Activated CD4-positive, alpha-beta T cell treated with anti-CD3 and anti-CD28 coated beads, Interleukin-2, amount 50 U/mL, for 1 hour (primary cell): ENCODE data around the gene TFB1M.
"Not testable (repeated sequence)": the region's sequence is repeated elsewhere in the genome, so short reads cannot be mapped to it uniquely, and the experiment has no call there.

ENCODE experiments used
- DNase-seq: peaks from one replicate; pipeline ENCODE4 v3.0.0-alpha.2; 2020

TFB1M gene

DNA sequence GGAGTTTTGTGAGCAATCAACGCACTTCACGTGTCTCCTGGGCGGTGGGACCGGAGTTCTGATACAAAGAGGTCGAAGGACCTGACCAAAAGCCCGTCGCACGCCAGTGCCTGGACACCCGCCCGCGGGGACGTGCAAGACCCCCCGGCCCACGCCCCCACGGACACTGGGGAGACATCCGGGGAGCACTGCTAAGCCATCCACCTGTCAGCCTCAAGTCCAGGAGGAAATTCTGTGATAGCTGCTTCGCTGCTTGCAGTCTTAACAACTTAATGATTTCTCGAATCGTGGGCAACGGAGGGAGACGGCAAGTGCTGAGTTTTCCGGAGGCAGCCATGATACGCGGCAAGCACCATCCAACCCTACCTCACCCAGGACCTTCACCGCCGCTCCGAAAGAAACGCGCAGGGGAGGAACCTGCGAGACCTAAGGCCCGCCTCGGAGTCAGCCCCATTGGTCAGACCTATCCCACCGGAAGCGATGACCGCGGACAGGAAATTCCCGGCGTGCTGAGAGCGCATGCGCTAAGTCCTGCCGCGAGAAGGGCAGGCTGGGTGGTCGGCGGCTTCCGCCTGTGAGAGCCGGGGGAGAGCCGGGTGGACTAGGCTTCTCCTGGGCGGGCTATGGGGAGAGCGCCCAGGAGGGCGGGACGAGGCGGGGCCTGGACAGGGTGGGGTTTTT, at the start of gene TFB1M:
Gene TFB1M, minus strand, starts transcription at position 393 of the 681 bp plus-strand sequence. Its CDS starts 56 bp downstream, at position 337.
- peak; percentile 96 for DNase-seq

DNA sequence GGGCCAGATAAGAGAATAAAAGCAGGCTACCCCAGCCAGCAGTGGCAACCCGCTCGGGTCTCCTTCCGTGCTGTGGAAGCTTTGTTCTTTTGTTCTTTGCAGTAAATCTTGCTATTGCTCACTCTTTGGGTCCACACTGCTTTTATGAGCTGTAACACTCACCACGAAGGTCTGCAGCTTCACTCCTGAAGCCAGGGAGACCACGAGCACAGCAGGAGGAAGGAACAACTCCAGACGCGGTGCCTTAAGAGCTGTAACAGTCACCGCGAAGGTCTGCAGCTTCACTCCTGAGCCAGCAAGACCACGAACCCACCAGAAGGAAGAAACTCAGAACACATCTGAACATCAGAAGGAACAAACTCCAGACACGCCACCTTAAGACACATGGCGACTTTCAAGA, 49.7 kb upstream of the TFB1M start:
- DNase-seq, result not testable (repeated sequence)

- DNase-seq, result not testable (repeated sequence)
Observed at GRCh38 chr6:155362968-155363632, 48.8 kb upstream of the TFB1M start.

DNA sequence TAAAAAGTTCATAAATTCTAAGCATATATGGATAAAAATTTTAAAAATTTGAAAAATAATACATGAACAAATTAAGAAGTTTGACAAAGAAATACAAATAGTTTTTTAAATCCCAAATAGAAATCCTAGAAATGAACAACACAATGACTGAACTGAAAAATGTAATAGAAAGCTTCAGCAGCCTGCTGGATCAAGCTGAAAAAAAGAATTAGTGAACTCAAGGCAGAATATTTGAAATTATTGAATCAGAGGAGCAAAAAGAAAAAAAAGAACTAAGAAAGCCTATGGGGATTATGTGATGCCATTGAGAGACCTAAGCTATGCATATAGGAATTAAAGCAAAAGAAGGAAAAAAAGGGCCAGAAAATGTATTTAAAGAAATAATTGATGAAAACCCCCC, 39.9 kb upstream of the TFB1M start:
- DNase-seq, result no peak

- DNase-seq, result no peak
Observed at GRCh38 chr6:155352811-155353210, 38.5 kb upstream of the TFB1M start.

DNA sequence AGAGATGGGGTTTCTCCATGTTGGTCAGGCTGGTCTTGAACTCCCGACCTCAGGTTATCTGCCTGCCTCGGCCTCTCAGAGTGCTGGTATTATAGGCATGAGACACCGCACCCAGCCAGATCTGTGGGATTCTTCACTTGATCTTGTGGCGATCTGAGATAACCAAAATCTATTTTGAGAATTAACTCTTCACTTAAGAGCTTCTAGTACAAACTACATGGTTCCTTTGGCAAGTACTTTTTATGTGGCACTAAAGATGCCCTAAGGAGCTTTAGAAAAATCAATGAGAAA, 37.8 kb upstream of the TFB1M start:
- DNase-seq, result no peak

- no peak for DNase-seq
Observed at GRCh38 chr6:155351273-155352129, 37.2 kb upstream of the TFB1M start.

GRCh38 chr6:155349956-155350355, 35.7 kb upstream of the TFB1M start:
- DNase-seq, result no peak

DNA sequence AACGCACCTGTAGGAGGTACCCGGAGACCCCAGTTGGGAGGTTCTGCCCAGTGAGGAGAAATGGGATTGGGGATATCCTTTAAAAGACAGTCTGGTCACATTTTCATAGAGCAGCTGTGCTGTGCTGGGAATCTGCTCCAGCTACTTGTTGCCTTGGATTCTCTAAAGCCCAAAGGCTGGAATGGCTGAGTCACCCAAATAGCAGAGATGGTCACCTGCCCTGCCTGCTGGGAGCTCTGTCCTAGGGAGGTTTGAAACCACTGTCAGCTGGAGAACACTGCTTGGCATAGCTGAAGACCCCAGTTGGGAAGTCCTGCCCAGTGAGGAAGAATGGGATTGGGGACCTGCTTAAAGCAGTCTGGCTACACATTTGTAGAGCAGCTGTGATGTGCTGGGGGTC, 34.8 kb upstream of the TFB1M start:
- no peak for DNase-seq

DNA sequence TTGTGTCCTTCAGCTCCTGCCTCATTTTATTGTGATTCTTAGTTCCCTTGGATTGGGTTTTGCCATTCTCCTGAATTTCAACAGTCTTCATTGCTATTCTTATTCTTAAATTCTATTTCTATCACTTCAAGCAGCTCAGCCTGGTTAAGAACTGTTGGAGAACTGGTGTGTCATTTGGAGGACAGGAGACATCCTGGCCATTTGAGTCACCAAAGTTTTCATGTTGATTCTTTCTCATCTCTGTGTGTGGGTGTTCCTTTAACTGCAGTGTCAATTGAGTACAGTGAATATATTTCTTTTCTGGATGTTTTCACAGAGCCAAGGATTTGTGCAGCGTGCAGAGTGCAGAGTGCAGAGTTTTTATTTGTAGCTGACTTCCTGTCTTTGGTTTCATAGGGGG, 33.5 kb upstream of the TFB1M start:
- no peak for DNase-seq

DNA sequence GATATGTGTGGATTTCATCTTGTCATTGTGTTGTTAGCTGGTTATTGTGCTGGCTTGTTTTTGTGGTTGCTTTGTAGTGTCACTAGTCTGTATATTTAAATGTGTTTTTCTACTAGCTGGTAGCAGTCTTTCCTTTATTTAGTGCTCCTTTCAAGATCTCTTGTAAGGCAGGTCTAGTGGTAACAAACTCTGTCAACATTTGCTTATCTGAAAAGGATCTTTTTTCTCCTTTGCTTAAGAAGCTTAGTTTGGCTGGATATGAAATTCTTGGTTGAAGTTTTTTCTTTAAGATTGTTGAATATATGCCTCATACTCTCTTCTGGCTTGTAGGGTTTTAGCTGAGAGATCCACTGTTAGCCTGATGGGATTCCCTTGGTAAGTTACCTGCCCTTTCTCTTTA, 32.7 kb upstream of the TFB1M start:
- no peak for DNase-seq

GRCh38 chr6:155344341-155345006, 30.2 kb upstream of the TFB1M start:
- DNase-seq, result no peak

- DNase-seq, result no peak
Observed at GRCh38 chr6:155341130-155341828, 27.0 kb upstream of the TFB1M start.

DNA sequence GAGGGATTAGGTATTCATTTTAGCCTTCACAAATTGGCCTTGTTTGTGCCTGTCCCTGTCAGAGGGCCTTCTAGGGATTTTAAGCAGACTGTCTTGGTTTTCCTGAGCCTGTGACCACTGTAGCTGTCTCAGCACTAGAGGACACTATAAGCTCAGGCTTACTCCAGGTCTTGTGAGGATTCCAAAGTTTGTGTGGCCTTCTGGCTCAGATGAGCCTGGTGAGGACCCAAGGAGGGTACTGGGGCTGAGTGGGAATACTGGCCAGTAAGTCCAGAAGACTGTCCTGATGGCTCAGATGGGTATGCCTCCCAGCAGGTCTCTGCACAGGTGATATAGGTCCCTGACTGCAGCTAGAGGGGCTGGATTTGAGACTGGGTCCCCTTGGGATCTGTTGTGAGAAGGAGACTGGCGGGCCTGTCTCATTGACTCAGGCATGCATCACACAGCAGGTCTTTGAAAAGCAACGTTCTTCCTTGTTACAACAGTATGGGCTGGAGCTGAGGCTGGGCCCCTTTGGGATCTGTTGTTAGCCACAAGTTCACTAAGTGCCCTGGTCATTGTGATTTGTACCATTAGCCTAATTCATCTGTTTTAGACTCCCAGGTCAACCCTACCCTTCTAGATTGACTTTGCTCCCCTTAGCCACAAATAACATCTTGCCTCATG, 26.3 kb upstream of the TFB1M start:
- no peak for DNase-seq

GRCh38 chr6:155339929-155340328, 25.6 kb upstream of the TFB1M start:
- not testable (repeated sequence) for DNase-seq

- DNase-seq, result not testable (repeated sequence)
Observed at GRCh38 chr6:155338237-155338636, 24.0 kb upstream of the TFB1M start.

- no peak for DNase-seq
Observed at GRCh38 chr6:155335265-155335664, 21.0 kb upstream of the TFB1M start.

- DNase-seq, result not testable (repeated sequence)
Observed at GRCh38 chr6:155334073-155334472, 19.8 kb upstream of the TFB1M start.

DNA sequence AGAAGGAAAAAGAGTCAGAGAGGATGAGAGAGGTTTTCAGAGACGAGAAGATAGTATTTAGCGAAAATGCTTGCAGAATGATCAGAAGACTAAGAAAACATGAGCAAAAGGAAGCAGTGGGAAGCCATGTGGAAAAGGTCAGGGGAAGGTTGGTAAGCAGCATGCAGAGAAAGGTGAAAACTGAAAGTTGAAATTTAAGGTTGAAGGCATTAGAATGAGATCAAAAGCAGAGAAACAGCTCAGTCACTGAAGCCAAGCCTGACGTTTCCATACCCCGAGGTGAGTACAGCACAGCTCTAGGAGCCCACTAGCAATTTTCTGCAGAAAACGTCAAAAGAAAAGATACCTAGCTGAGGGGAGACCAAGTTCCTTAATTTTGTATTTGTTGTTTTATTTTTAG, 19.1 kb upstream of the TFB1M start:
- no peak for DNase-seq

DNA sequence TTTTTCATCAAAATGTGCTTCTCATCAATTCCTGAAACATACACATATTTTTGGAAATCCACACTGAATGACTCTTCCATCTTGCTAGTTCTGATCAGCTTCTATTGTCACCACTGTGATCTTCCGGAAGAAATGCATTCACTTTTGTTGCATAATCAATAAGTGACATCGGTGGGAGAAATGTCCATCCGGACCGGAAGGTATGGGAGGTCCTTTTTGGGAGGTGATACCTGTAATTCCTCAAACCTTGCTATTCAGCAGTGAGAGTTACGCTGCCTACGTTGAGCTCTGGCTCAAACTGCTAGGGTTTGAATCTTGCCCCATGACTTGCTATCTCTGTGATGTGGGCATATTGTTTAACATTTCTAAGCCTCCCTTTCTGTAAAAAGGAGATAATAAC, 16.6 kb upstream of the TFB1M start:
- DNase-seq, result no peak

GRCh38 chr6:155330133-155330734, 15.9 kb upstream of the TFB1M start:
- no peak for DNase-seq
